CD4-positive, alpha-beta memory T cell (primary cell): ENCODE results near the gene TTLL11. TPM values are rescaled to one million over a fixed set of nuclear protein-coding genes. Genes with fewer than 3 reads are reported as not detected.

ENCODE experiments used
- CTCF ChIA-PET: fragments of 350-600 bp; sonication (Branson Sonifier 250); formaldehyde crosslinking; loops from one replicate; lab custom pipeline; 2021; ENCODE audit warnings: inconsistent platforms; ENCODE audit not compliant: partially characterized antibody; lab: Charles Lee
- POLR2A ChIA-PET: fragments of 350-600 bp; sonication (Branson Sonifier 250); formaldehyde crosslinking; loops from one replicate; lab custom pipeline; 2021; ENCODE audit not compliant: partially characterized antibody; lab: Charles Lee
- DNase-seq, 5 donors: peaks; one replicate each; pipeline versions ENCODE4 v3.0.0 to v3.0.0-alpha.2; 2020 to 2022; ENCODE audit warnings: mixed read lengths in 1 of 5
- H3K27ac ChIP-seq: one replicate; pipeline ENCODE4 v1.7.0; 2013; ENCODE audit warnings: low read depth, low read length
- H3K27me3 ChIP-seq: 2 replicates; pipeline ENCODE4 v1.7.0; 2013; ENCODE audit warnings: mild to moderate bottlenecking, low read length, moderate library complexity; ENCODE audit not compliant: insufficient read depth
- H3K36me3 ChIP-seq: 2 replicates; pipeline ENCODE4 v1.7.0; 2013; ENCODE audit warnings: mild to moderate bottlenecking, low read length, moderate library complexity; ENCODE audit not compliant: insufficient read depth
- H3K4me1 ChIP-seq: 2 replicates; pipeline ENCODE4 v1.7.0; 2013; ENCODE audit warnings: mild to moderate bottlenecking, low read length, moderate library complexity; ENCODE audit not compliant: insufficient read depth
- H3K4me3 ChIP-seq, 2 donors: one replicate each; pipeline ENCODE4 v1.7.0; 2013; ENCODE audit warnings: low read length in 2 of 2, mild to moderate bottlenecking in 1 of 2
- H3K9me3 ChIP-seq, 2 donors: one replicate each; pipeline ENCODE4 v1.7.0; 2013; ENCODE audit warnings: low read length in 2 of 2, control low read depth in 1 of 2; ENCODE audit not compliant: control insufficient read depth in 1 of 2
- H3K27ac Mint-ChIP-seq, 7 donors: one replicate each; pipeline ENCODE4 v1.8.0; 2020 to 2021; ENCODE audit warnings: mixed read lengths in 7 of 7, mild to moderate bottlenecking in 6 of 7, inconsistent platforms in 3 of 7, moderate library complexity in 3 of 7
- H3K27me3 Mint-ChIP-seq, 2 donors: one replicate each; pipeline ENCODE4 v1.8.0; 2020 to 2021; ENCODE audit warnings: mixed read lengths in 2 of 2
- H3K36me3 Mint-ChIP-seq, 2 donors: one replicate each; pipeline ENCODE4 v1.8.0; 2020 to 2021; ENCODE audit warnings: mixed read lengths in 2 of 2, inconsistent platforms in 1 of 2, mild to moderate bottlenecking in 1 of 2
- H3K4me1 Mint-ChIP-seq, 4 donors: one replicate each; pipeline ENCODE4 v1.8.0; 2020 to 2021; ENCODE audit warnings: mixed read lengths in 4 of 4, mild to moderate bottlenecking in 1 of 4
- H3K4me3 Mint-ChIP-seq, 8 donors: one replicate each; pipeline ENCODE4 v1.8.0; 2020 to 2021; ENCODE audit warnings: mixed read lengths in 8 of 8, mild to moderate bottlenecking in 7 of 8, moderate library complexity in 6 of 8, inconsistent platforms in 3 of 8
- H3K9me3 Mint-ChIP-seq, 8 donors: one replicate each; pipeline ENCODE4 v1.8.0; 2020 to 2021; ENCODE audit warnings: mixed read lengths in 8 of 8, mild to moderate bottlenecking in 5 of 8, inconsistent platforms in 3 of 8, moderate library complexity in 1 of 8
- intact Hi-C: fragments of 100-400 bp; cut with micrococcal nuclease; formaldehyde crosslinking; loops from one replicate; pipeline ENCODE4 v1.15.1; 2023
- polyA plus RNA-seq, 2 donors: library from polyadenylated mRNA; unstranded; fragments of 300-500 nt; fragmentation: Illumina TruSeq; gene quantifications; one replicate each; pipeline ENCODE4 v1.2.3, GENCODE V29; 2021
- total RNA-seq, 2 experiments: library from RNA; stranded (reverse); gene quantifications; one replicate each; pipeline ENCODE4 v1.2.3, GENCODE V29; 2021

Gene TTLL11
- total and polyA plus RNA-seq, 4 experiments from 2014 or later, result 2.7 to 7.8 (median 3.1) TPM

DNA sequence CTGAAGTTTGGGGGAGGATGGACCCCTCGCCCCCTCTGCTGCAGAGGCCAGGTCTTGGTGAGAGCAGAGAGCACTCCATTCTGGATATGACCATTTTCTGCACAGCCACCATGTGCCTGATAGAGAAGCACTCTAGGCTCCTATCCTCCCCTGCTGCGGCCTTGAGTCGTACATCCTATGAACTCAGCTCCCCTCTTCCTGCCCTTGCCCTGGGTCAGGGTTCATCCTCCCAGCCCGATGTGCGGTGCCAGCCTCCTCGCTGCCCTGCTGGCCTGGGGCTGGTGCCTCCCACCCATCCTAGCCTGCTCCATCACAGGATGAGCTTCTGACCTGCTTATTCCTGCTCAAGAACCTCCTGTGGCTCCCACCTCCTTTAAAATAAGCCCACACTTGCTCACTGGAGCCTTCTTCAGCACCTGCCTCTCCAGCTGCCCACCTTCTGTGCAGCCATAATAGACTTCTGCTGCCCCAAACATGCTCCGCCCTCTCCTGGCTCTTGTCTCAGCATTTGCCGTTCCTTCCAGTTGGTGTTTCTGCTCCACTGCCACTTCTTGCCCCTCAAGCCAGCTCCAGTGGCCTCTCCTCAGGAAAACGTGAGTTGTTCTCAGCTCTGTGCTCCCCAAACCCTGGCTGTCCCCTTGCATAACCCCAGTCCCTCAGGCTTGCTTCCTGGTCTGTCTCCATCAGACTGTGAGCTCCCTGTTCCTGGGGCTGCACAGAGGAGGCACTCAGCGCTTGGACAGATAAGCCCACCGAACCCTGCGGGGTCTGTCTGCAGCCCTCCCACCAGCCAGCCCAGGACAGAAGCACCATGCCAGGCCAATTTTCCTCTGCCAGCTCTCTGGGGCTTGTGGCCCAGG is 22.3 kb upstream of the TTLL11 start:
- Mint-ChIP-seq H3K27ac (no peak overlapping the region), H3K27me3 (peaks cover 0 to 3% of the 10 kb centered on the region in 2 donors), H3K36me3 (no peaks in the 10 kb centered on the region), H3K4me1 (no peaks in the 10 kb centered on the region), H3K9me3 (peaks cover 0 to 1% (median 0%) of the 10 kb centered on the region in 8 donors), H3K4me3 (no peak overlapping the region)
- POLR2A ChIA-PET, result no interaction called here
- intact Hi-C loops, result no loop called here
- Histone ChIP-seq H3K27me3 (no peaks in the 10 kb centered on the region), H3K36me3 (no peaks in the 10 kb centered on the region), H3K27ac (no peak overlapping the region), H3K4me1 (no peaks in the 10 kb centered on the region), H3K4me3 (no peak overlapping the region), H3K9me3 (no peaks in the 10 kb centered on the region)
- no peak for DNase-seq
- CTCF ChIA-PET, result interaction anchor here (1.5 to 1.9 kb wide), 3 partner anchors 9 to 16 kb away, joined by 6 to 13 read pairs (median 10); no protein-coding TSS in a partner anchor

DNA sequence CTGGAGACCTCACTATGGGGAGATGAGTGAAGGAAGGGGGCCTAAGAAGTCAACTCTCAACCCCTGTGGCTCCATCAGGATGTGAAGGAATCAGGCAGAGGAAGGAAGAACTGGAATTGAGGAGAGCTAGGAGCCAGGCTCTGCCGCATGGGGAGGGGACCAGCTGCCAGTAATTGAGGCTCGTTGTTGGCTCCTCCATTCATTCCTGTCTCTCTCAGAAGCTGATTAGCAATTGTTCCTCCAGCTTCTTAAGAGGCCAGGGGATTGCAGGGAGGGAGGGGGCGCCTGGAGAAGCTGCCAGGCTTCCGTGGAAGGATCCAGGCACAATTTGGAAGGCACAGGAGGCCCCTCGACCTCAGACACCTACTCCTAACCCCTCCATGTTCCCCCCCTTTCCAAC is 20.5 kb upstream of the TTLL11 start:
- no peaks in the 10 kb centered on the region for H3K4me1 ChIP-seq
- peaks cover 0 to 1% (median 0%) of the 10 kb centered on the region in 8 donors for H3K9me3 Mint-ChIP-seq
- ChIA-PET POLR2A (no interaction called here), CTCF (interaction anchor here (1.5 to 1.8 kb wide), 2 partner anchors 12 to 15 kb away, joined by 7 to 8 read pairs; no protein-coding TSS in a partner anchor)
- no peaks in the 10 kb centered on the region for H3K27me3 ChIP-seq
- no peaks in the 10 kb centered on the region for H3K36me3 ChIP-seq
- no peaks in the 10 kb centered on the region for H3K9me3 ChIP-seq
- H3K36me3 Mint-ChIP-seq, result no peaks in the 10 kb centered on the region
- no peak overlapping the region for H3K27ac Mint-ChIP-seq
- no peak overlapping the region for H3K4me3 Mint-ChIP-seq
- no peak overlapping the region for H3K27ac ChIP-seq
- H3K27me3 Mint-ChIP-seq, result peaks cover 0 to 3% of the 10 kb centered on the region in 2 donors
- intact Hi-C loops, result no loop called here
- no peak for DNase-seq
- no peak overlapping the region for H3K4me3 ChIP-seq
- H3K4me1 Mint-ChIP-seq, result no peaks in the 10 kb centered on the region

DNA sequence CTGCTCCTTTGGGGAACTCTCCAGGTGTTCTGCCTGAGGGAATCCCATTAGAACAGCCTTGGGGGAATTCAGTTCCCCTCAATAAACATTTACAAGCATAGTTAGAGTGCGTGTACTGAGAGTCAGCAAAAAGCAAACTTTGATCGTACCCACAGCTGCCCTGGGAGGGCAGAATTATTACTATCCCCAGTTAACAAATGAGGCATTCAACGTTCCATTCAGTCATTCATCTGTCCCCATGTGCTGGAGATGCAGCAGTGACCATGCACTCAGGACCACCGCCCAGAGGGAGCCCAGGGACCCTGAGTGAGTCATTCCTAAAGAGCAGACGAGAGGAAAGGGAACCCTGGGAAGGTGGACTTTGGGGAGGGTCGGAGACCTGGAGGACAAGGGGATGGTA is 19.1 kb upstream of the TTLL11 start:
- H3K4me3 ChIP-seq, result no peak overlapping the region
- peaks cover 0 to 1% (median 0%) of the 10 kb centered on the region in 8 donors for H3K9me3 Mint-ChIP-seq
- CTCF ChIA-PET, result no interaction called here
- no peaks in the 10 kb centered on the region for H3K36me3 ChIP-seq
- H3K4me3 Mint-ChIP-seq, result no peak overlapping the region
- no peaks in the 10 kb centered on the region for H3K27me3 ChIP-seq
- no peak for DNase-seq
- H3K27ac ChIP-seq, result no peak overlapping the region
- no peaks in the 10 kb centered on the region for H3K9me3 ChIP-seq
- no peaks in the 10 kb centered on the region for H3K4me1 ChIP-seq
- no peak overlapping the region for H3K27ac Mint-ChIP-seq
- H3K36me3 Mint-ChIP-seq, result no peaks in the 10 kb centered on the region
- H3K4me1 Mint-ChIP-seq, result no peaks in the 10 kb centered on the region
- intact Hi-C loops, result no loop called here
- H3K27me3 Mint-ChIP-seq, result peaks cover 0 to 3% of the 10 kb centered on the region in 2 donors
- POLR2A ChIA-PET, result no interaction called here

DNA sequence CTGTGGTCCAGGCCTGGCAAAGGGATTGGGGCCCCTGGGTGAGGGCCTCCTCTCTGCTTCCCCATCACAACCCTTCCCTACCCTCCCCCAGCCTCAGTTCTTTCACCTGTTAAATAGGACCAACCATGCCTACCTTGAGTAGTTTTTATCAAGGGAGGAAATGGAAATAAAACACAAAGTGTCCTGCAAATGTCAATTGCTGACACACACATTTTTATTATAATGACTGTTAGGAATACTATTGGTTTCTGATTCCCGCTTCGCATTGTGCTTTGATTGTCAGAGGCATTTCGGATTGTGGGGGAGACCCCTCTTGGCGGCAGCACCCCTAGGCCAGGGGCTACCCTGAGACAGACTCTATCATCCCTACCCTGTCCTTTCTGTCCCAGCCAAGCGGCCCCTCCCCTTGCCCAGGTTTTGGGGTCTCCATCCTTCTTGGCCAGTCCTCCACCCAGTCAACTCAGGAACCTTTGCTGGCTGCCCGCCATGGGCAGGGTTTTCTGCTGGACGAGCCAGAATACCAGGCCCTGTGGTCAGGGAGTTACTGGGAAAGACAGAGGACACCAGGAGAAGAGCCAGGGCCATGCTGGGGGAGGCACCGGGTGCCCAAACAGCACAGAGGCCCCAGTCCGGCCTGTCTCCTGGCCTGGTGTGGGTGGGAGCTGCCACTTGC is 18.4 kb upstream of the TTLL11 start:
- ChIA-PET CTCF (interaction anchor here (0.9 kb wide), 1 partner anchor 12 kb away, joined by 4 read pairs; no protein-coding TSS in a partner anchor), POLR2A (no interaction called here)

DNA sequence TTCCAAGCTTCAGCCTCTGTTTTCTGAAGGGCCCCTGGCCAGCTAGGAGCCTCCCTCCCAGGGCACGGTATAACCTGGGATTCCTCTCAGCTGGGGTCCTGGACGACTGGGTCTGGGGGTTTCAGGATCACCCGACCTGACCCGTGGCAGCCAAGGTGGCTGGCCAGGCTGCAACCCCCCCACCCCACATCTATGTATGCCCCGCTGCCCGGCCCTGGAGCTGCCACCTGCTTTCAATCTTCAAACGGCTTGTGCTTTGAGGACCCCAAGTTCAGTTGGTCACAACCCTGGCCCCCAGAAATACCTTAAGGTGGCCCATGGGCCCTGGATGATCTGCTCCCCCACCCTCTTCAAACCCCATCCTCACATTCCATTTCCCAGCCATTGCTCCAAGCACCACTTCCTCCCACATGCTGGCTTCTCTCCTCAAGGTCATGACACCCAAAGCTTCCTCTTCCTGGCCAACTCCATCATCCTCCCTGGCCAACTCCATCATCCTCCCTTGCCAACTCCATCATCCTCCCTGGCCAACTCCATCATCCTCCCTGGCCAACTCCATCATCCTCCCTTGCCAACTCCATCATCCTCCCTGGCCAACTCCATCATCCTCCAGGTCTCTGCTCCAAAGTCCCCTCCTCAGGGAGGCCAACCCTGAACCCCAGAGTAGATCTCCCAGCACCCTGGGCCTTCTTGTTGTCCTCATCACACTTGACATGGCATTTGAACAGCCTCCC is 17.2 kb upstream of the TTLL11 start:
- no peaks in the 10 kb centered on the region for H3K27me3 ChIP-seq
- H3K36me3 ChIP-seq, result no peaks in the 10 kb centered on the region
- CTCF ChIA-PET, result interaction anchor here (0.7 to 1.5 kb wide), 6 partner anchors 11 to 14 kb away, joined by 3 to 7 read pairs (median 4); no protein-coding TSS in a partner anchor
- no peaks in the 10 kb centered on the region for H3K36me3 Mint-ChIP-seq
- DNase-seq, result no peak
- intact Hi-C loops, result no loop called here
- peaks cover 0 to 3% of the 10 kb centered on the region in 2 donors for H3K27me3 Mint-ChIP-seq
- no peak overlapping the region for H3K4me3 Mint-ChIP-seq
- H3K27ac Mint-ChIP-seq, result no peak overlapping the region
- peaks cover 0 to 1% (median 0%) of the 10 kb centered on the region in 8 donors for H3K9me3 Mint-ChIP-seq
- no peak overlapping the region for H3K27ac ChIP-seq
- no peaks in the 10 kb centered on the region for H3K9me3 ChIP-seq
- H3K4me3 ChIP-seq, result no peak overlapping the region
- no peaks in the 10 kb centered on the region for H3K4me1 ChIP-seq
- H3K4me1 Mint-ChIP-seq, result no peaks in the 10 kb centered on the region
- POLR2A ChIA-PET, result no interaction called here

More for the DNA sequence above, 18.4 kb upstream of the TTLL11 start:
- no peaks in the 10 kb centered on the region for H3K36me3 Mint-ChIP-seq
- H3K27me3 ChIP-seq, result no peaks in the 10 kb centered on the region
- H3K9me3 ChIP-seq, result no peaks in the 10 kb centered on the region
- H3K4me1 ChIP-seq, result no peaks in the 10 kb centered on the region
- H3K27ac Mint-ChIP-seq, result no peak overlapping the region
- no peak overlapping the region for H3K4me3 Mint-ChIP-seq
- no peak overlapping the region for H3K27ac ChIP-seq
- peaks cover 0 to 3% of the 10 kb centered on the region in 2 donors for H3K27me3 Mint-ChIP-seq
- H3K4me3 ChIP-seq, result no peak overlapping the region
- H3K36me3 ChIP-seq, result no peaks in the 10 kb centered on the region
- no peak for DNase-seq
- intact Hi-C loops, result no loop called here
- H3K9me3 Mint-ChIP-seq, result peaks cover 0 to 1% (median 0%) of the 10 kb centered on the region in 8 donors
- H3K4me1 Mint-ChIP-seq, result no peaks in the 10 kb centered on the region

DNA sequence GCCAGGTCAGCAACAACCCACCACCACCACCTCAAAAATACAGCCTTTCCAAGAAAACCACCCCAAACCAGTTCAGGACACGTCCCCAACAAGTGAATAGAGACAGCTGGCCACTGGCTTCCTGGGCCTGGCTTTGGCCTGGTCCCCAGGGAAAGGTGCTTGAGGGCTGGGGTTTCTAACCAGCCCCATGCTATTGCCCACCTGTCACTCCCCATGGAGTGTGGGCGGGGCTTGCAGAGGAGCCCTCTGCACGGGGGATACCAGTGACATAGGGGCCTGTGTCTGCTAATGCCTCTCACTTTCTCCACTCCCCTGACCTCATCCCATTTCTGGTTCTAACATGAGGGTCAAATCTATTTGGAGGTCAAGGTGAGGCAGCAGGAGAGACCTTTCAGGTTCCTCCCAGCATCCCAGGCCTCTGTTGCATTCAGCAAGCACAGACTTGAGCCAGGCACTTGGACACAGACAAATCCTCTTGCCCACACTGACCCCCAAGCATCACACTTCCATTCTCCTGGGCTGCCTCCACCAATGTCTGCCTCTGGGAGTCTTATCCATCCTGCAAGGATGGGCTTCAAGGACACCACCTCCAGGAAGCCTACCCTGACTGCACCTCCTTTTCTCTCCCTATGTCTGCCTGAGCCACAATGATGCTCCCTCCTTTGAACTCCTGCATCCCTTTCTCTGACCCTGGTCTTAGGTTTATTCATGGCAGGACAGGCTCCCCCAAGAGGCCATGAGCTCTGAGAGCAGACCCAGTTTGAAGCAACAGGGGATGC is 16.1 kb upstream of the TTLL11 start:
- H3K9me3 ChIP-seq, result no peaks in the 10 kb centered on the region
- peaks cover 0 to 5% (median 2%) of the 10 kb centered on the region in 8 donors for H3K9me3 Mint-ChIP-seq
- H3K27ac Mint-ChIP-seq, result no peak overlapping the region
- H3K4me3 ChIP-seq, result no peak overlapping the region
- H3K36me3 ChIP-seq, result no peaks in the 10 kb centered on the region
- ChIA-PET CTCF (interaction anchor here (1.0 to 2.7 kb wide), 3 partner anchors 10 to 15 kb away, joined by 4 to 35 read pairs (median 7); no protein-coding TSS in a partner anchor), POLR2A (no interaction called here)
- H3K4me1 Mint-ChIP-seq, result no peaks in the 10 kb centered on the region
- no peak overlapping the region for H3K27ac ChIP-seq
- peaks cover 0 to 3% of the 10 kb centered on the region in 2 donors for H3K27me3 Mint-ChIP-seq
- no peaks in the 10 kb centered on the region for H3K4me1 ChIP-seq
- H3K4me3 Mint-ChIP-seq, result peak overlapping the region in 1 of 8 donors; percentile 18
- no peaks in the 10 kb centered on the region for H3K36me3 Mint-ChIP-seq
- intact Hi-C loops, result no loop called here
- H3K27me3 ChIP-seq, result no peaks in the 10 kb centered on the region
- DNase-seq, result no peak
